SKM-1 treated with dmso at 0.1 percent for 144 hours (cell line): Measurements from ENCODE around the gene CHKA.

Experiments
- DNase-seq: peaks from one replicate; lab custom pipeline; 2025; ENCODE audit not compliant: unreplicated experiment; lab: John Stamatoyannopoulos, UW

CHKA gene

GRCh38 chr11:68142441-68143309 lies 21.5 kb upstream of the CHKA start:
- DNase-seq = no peak

- peak; percentile 80 for DNase-seq
Measured at GRCh38 chr11:68142028-68142412, 20.8 kb upstream of the CHKA start.

DNA sequence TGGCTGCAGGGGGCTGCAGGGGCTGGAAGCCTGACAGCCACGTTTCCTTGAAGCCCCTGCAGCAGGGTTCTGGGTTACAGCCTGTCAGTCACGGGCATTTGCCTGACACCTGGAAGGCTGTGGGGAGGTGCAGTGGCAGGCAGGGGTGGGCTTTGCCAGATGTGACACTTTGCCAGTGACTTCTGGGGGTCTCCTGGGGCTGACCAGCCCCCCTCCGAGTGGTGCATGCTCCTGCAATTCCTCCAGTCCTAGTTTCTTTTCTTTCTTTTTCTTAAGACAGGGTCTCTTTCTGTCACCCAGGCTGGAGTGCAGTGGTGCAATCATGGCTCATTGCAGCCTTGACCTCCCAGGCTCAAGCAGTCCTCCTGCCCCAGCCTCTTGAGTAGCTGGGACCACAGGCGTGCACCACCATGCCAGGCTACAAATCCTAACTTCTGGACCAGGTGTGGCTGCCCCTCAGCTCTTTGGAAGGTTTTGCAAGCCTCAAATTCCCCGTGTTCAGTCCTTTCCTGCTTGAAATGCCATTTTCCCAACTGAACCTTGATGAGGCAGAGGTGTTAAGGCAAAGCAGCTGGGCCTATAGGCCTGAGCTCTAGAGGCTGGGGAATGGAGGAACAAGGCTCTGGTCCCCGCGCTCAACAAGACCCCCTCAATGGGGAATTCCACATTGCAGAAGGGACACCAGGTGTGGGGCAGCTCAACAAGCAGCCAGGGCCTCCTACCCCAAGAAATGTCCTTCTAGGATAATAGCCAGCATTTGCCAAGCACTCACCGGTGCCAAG lies 20.2 kb upstream of the CHKA start:
- DNase-seq = no peak

DNA sequence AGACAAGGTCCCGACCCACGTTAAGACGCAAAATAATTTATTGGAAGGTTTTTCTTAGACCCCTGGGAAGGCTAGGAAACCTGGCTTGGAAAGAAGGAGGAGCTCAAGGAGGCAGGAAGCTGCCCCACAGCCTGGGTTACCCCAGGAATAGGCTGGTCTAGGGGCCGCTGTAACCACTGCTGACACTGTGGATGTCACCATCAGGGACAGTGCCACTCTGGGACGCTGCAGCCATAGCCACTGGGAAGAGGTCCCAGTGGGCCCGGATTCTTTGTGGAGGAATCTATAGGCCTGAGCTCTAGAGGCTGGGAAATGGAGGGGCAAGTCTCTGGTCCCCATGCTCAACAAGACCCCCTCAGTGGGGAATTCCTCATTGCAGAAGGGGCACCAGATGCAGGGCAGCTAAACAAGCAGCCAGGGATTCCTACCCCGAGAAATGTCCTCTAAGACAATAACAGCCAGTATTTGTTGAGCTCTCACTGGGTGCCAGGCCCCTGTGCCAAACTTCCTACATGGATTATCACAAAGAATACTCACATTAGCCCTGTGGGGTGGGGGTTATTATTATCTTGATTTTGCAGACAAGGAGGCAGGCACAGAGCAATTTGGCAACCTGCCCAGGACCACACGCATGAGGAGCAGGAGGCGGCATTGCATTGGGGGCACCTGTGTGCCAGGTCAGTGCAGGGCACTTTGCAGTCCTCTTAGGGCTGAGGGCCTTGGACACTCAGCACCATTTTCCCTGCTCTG lies 19.5 kb upstream of the CHKA start:
- DNase-seq = no peak

GRCh38 chr11:68138237-68138636 lies 17.0 kb upstream of the CHKA start:
- DNase-seq = no peak

- DNase-seq = no peak
Measured at GRCh38 chr11:68137833-68138232, 16.6 kb upstream of the CHKA start.

GRCh38 chr11:68136866-68137265 lies 15.7 kb upstream of the CHKA start:
- no peak for DNase-seq

- no peak for DNase-seq
Measured at GRCh38 chr11:68135161-68135560, 14.0 kb upstream of the CHKA start.

DNA sequence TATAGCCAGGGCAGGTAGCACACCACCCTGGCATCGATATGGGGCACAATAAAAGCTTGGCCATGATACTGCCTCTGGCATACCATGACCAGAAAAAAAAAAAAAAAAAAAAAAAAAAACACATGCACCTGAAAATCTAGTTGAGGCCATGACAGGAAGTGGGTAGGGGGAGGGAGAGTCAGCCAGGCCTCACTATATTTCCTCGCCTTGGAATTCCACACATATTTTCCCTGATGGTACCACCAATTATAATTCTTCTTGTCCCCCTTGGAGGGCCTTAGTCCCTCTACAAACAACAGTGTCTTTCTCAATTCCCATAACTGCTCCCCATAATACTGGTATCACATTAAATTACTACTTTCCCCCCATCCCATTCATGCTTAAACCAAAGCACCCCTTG lies 12.6 kb upstream of the CHKA start:
- no peak for DNase-seq

DNA sequence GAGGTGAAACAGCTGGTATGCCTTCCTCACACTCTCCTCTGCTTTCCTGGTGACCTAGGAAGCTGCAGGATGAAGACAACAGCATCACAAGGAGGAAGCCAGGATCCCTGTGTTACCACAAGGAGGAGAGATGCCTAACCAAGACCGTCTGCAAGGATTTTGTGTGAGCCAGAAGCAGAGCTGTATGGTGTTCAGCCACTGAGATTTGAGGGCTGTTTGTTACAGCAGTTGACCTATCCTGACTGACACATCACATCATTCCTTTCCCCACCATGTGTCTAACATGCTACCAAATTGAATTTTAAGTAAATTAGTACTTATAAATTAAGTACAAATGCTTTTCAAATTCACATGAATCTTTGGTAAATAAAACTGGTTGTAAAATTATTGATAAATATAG lies 8.9 kb upstream of the CHKA start:
- DNase-seq = no peak

DNA sequence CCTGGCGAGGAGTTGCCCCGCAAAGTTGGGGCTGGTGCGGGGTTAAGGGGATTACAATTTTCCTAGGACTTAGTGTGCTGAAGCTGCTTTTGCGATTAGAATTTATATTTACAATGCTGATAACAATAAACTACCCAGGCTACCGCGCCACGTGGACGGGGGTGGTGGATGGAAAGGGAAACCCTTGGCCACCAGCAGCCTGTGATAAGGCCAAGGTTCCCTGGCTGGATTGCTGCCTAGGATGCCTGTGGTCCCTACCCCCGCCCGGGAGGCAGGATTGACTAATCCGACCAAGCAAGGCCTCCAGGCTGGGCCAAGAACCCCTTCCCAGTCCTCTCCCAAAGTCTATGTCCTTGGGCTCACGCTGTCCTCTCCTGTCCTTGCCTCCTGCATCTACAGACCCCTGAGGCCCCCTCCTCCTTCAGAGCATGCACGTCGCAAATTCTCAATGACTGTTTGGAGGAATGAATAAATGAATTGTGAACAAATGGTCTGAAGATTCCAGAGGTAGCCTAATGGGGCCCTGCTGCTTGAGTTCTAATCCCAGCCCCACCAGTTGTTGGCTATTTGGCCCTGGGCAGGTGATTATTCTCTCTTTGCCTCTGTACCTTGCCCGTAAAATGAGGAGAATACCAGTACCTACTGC lies 7.6 kb upstream of the CHKA start:
- no peak for DNase-seq

DNA sequence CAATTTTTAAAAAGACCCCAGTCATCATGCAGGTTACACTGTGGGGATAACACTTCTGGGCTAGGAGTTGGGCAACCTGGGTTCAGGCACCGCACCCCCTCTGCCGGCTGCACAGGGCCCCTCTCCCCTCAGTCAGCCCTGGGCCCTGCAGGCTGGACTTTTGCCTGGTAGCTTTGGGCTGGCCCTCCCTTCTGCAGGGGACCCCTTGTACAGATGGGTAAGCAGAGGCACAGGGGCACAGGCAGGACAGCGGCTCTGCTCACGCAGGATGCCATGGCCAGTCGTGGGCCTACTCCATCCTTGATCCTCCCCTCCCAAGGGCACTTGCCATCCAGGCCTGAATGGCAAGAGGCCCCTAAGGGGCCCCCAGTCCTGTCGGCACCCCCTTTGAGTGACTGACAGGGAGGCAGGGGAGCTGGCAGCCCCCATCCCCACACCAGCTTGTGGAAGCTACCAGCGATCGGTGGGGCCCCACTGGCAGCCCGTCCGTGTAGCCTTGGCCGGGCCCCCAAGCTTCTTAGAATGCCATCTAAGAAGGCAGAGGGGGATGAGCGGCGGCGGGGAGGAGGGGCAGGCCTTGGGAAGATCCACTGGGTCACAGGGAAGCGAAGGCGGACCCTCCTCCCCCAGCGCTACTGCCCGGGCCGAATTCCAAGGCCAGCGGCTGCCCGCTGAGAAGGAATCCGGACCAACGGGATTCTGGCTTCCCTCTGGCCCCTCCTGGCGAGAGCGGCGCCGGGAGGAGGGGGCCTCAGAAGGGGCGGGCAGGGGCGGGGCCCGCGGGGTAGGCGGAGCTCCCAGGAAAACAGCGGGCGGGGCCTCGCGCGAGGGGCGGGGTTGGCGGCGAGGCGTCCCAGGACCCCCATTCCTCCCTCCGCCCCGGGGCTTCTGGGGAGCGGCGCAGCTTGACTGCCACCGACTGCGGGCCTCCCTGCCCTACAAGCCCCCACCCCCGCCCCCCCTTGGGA lies 6.8 kb upstream of the CHKA start:
- DNase-seq = no peak

GRCh38 chr11:68125164-68125563 lies 4.0 kb upstream of the CHKA start:
- DNase-seq = no peak

DNA sequence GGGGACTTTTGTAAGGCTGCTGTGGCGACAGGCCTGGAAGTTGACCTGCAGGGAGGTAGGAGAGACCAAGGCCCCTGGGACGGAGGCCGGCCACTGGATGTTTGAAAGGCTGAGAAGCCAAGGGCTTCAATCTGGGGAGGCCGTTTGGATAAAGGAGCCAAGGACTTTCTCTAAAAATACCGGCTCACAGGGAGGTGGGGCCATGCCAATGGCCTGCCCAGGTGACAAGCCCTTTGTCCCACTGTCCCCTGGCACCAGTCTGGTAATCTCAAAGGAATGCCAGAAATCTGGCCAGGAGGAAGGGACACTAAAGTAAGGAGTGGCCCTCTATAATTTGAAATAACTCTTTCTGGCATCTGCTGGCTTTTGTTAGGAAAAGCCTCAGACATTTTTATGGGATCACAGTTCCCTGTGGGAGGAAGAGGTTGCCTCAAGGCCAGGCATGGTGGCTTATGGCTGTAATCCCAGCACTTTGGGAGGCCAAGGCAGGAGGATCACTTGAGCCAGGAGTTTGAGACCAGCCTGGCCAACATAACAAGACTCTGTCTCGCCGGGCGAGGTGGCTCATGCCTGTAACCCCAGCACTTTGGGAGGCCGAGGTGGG lies 1.9 kb upstream of the CHKA start:
- DNase-seq = no peak

DNA sequence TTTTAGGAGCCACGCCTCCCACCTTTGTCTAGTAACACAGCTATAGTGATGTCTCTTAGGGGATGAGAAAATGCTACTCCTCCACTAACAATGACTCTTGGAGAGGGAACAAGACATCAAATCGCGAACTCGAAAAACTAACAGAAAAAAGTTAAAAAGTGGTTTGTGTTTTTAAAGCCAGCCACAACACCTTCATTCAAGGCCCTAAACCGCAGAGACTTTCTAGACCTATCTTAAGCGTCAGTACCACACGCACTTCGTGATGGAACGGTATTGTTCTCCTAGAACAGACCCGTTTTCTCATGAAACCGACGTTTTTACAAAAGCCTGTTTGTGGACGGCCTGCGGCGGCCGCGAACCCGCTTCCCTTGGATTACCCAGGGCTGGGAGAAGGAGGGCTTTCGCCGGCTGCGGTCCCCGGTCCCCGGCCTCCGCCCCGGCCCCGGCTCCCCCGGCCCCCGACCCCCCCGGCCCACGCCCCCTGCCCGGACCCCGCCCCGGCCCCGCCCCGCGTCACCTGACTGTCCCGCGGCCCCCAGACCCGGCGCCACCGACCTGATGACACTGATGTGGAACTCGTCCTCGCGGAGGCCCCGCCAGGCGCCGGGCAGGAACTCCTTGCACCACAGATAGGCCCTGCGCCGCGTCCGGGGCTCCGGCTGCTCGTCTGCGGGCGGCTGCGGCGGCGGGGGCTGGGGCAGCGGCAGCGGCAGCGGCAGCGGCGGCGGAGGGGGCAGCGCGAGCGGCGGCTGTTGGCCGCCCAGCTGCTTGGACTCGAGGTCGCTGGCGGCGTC lies 718 bp downstream of the CHKA start:
- DNase-seq = no peak

- peak; percentile 93 for DNase-seq
Measured at GRCh38 chr11:68118706-68119448, 2.3 kb downstream of the CHKA start.

- no peak for DNase-seq
Measured at GRCh38 chr11:68117853-68118470, 3.2 kb downstream of the CHKA start.

- DNase-seq = no peak
Measured at GRCh38 chr11:68116974-68117373, 4.2 kb downstream of the CHKA start.
